Fibroblast of lung (primary cell): Measurements from ENCODE around the gene GATA3.

Source experiments
- EZH2 ChIP-seq: IDR thresholded peaks from 2 replicates; pipeline ENCODE4 v1.5.1; 2012; ENCODE audit warnings: low read length, control low read depth, mild to moderate bottlenecking; ENCODE audit errors: missing control alignments
- TF ChIP-seq, protein P1 (sequence below), 2 donors: IDR thresholded peaks in 1 of 2; conservative IDR thresholded peaks in 1 of 2; 1 replicate in 1 of 2; 2 replicates in 1 of 2; pipeline ENCODE4 v1.5.1; 2011 to 2012; ENCODE audit warnings: low read length in 2 of 2, control low read depth in 1 of 2, inconsistent platforms in 1 of 2, low read depth in 1 of 2, mild to moderate bottlenecking in 1 of 2

DNA sequence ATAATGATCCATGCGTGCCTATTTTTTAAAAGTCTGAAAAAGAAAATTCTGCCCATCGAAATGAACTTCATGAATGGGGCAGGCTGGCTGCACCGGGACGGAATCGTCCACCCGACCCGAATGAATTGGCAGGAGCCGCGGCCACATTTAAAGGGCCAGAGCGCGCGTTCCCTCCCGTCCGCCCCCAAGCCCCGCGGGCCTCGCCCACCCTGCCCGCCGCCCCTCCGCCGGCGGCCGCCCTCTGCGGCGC is 319 bp upstream of the GATA3 start:
- TF ChIP-seq, protein P1, sequence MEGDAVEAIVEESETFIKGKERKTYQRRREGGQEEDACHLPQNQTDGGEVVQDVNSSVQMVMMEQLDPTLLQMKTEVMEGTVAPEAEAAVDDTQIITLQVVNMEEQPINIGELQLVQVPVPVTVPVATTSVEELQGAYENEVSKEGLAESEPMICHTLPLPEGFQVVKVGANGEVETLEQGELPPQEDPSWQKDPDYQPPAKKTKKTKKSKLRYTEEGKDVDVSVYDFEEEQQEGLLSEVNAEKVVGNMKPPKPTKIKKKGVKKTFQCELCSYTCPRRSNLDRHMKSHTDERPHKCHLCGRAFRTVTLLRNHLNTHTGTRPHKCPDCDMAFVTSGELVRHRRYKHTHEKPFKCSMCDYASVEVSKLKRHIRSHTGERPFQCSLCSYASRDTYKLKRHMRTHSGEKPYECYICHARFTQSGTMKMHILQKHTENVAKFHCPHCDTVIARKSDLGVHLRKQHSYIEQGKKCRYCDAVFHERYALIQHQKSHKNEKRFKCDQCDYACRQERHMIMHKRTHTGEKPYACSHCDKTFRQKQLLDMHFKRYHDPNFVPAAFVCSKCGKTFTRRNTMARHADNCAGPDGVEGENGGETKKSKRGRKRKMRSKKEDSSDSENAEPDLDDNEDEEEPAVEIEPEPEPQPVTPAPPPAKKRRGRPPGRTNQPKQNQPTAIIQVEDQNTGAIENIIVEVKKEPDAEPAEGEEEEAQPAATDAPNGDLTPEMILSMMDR (conservative IDR thresholded peaks at IDR 0.05 in 1 of 2, IDR thresholded peaks at IDR 0.05 in 1 of 2; ENCODE audit: low read depth in 1 of 2, low read length in 2 of 2): no peak
- TF ChIP-seq EZH2: no peak
